GM23338 (cell line): ENCODE results near the gene AFF2. TPM values are rescaled to one million over a fixed set of nuclear protein-coding genes. Genes with fewer than 3 reads are reported as not detected.

ENCODE experiments used
- ATAC-seq: fragments of 200-7000 bp; cut with Tn5 transposase; 3 replicates; pipeline ENCODE4 v1.9.1; 2020
- DNase-seq: peaks from one replicate; pipeline ENCODE4 v3.0.0-alpha.2; 2015; ENCODE audit warnings: low spot score
- H2AFZ ChIP-seq: fragments of 200-600 bp; sonication (generic); 2 replicates; pipeline ENCODE4 v1.8.0; 2016; ENCODE audit warnings: antibody characterized with exemption, mild to moderate bottlenecking, moderate library complexity
- H3F3A ChIP-seq: fragments of 200-600 bp; sonication (generic); replicated peaks from 2 replicates; pipeline ENCODE4 v1.8.0; 2017; ENCODE audit warnings: antibody characterized with exemption, mixed run types, low read depth
- H3K27ac ChIP-seq: fragments of 200-600 bp; sonication (generic); 2 replicates; pipeline ENCODE4 v1.6.1; 2016; ENCODE audit warnings: low read depth
- H3K27me3 ChIP-seq: fragments of 200-600 bp; sonication (generic); 2 replicates; pipeline ENCODE4 v1.8.0; 2016; ENCODE audit warnings: mild to moderate bottlenecking, mixed run types, moderate library complexity; ENCODE audit not compliant: insufficient read depth
- H3K36me3 ChIP-seq: fragments of 200-600 bp; sonication (generic); 2 replicates; pipeline ENCODE4 v1.8.0; 2016; ENCODE audit warnings: mild to moderate bottlenecking; ENCODE audit not compliant: insufficient read depth
- H3K4me1 ChIP-seq: fragments of 200-600 bp; sonication (generic); 2 replicates; pipeline ENCODE4 v1.8.0; 2016; ENCODE audit warnings: mild to moderate bottlenecking, moderate library complexity; ENCODE audit not compliant: insufficient read depth
- H3K4me2 ChIP-seq: fragments of 200-600 bp; sonication (generic); 2 replicates; pipeline ENCODE4 v1.7.1; 2017; ENCODE audit warnings: mixed run types
- H3K4me3 ChIP-seq: fragments of 200-600 bp; sonication (generic); 2 replicates; pipeline ENCODE4 v1.6.1; 2016; ENCODE audit warnings: mixed run types
- H3K79me2 ChIP-seq: fragments of 200-600 bp; sonication (generic); replicated peaks from 2 replicates; pipeline ENCODE4 v1.8.0; 2017; ENCODE audit warnings: mild to moderate bottlenecking; ENCODE audit not compliant: insufficient read depth
- H3K9me2 ChIP-seq: fragments of 200-600 bp; sonication (generic); 2 replicates; pipeline ENCODE4 v1.8.0; 2017; ENCODE audit not compliant: insufficient read depth
- H4K20me1 ChIP-seq: fragments of 200-600 bp; sonication (generic); replicated peaks from 2 replicates; pipeline ENCODE4 v1.8.0; 2017; ENCODE audit warnings: mild to moderate bottlenecking; ENCODE audit not compliant: insufficient read depth
- H3K27ac Mint-ChIP-seq: 2 replicates; pipeline ENCODE4 v1.8.0; 2020; ENCODE audit warnings: inconsistent platforms, mild to moderate bottlenecking, moderate library complexity, mixed read lengths
- H3K27me3 Mint-ChIP-seq: 3 replicates; pipeline ENCODE4 v1.8.0; 2022; ENCODE audit warnings: low read depth, mild to moderate bottlenecking, moderate library complexity, mixed read lengths, inconsistent platforms; ENCODE audit not compliant: insufficient read depth, poor library complexity
- H3K36me3 Mint-ChIP-seq: 3 replicates; pipeline ENCODE4 v1.8.0; 2021; ENCODE audit warnings: low read depth, mild to moderate bottlenecking, inconsistent platforms, moderate library complexity, mixed read lengths
- H3K4me1 Mint-ChIP-seq: 3 replicates; pipeline ENCODE4 v1.8.0; 2020; ENCODE audit warnings: mild to moderate bottlenecking, inconsistent platforms, mixed read lengths
- H3K4me3 Mint-ChIP-seq: 3 replicates; pipeline ENCODE4 v1.8.0; 2021; ENCODE audit warnings: moderate library complexity, mild to moderate bottlenecking, inconsistent platforms, mixed read lengths
- H3K9me3 Mint-ChIP-seq: 3 replicates; pipeline ENCODE4 v1.8.0; 2020; ENCODE audit warnings: moderate library complexity, mild to moderate bottlenecking, inconsistent platforms, mixed read lengths
- CREB1 ChIP-seq: fragments of 250-450 bp; sonication (Bioruptor Pico); IDR thresholded peaks from 2 replicates; pipeline ENCODE4 v1.5.0; 2020; ENCODE audit warnings: low read depth, mild to moderate bottlenecking, moderate library complexity
- CTCF ChIP-seq, 2 experiments: fragments of 200-600 bp in 1 of 2; sonication (generic) in 1 of 2; conservative IDR thresholded peaks; 2 replicates each; pipeline versions ENCODE4 v1.5.1 to v1.6.1; 2016 to 2017; ENCODE audit warnings: antibody characterized with exemption in 2 of 2, low read depth in 2 of 2, mild to moderate bottlenecking in 2 of 2, moderate library complexity in 1 of 2
- ETS1 ChIP-seq: IDR thresholded peaks from 2 replicates; pipeline ENCODE4 v1.6.1; 2016; ENCODE audit warnings: antibody characterized with exemption
- EZH2 ChIP-seq: fragments of 200-600 bp; sonication (generic); IDR thresholded peaks from one replicate; pipeline ENCODE4 v1.8.0; 2017; ENCODE audit warnings: antibody characterized with exemption, mild to moderate bottlenecking, low read depth; ENCODE audit not compliant: unreplicated experiment
- JUNB ChIP-seq: IDR thresholded peaks from one replicate; pipeline ENCODE4 v1.6.1; 2016; ENCODE audit warnings: antibody characterized with exemption; ENCODE audit not compliant: unreplicated experiment
- NANOG ChIP-seq: IDR thresholded peaks from 2 replicates; pipeline ENCODE4 v1.6.1; 2016; ENCODE audit warnings: antibody characterized with exemption, borderline replicate concordance
- POLR2AphosphoS5 ChIP-seq: IDR thresholded peaks from 2 replicates; pipeline ENCODE4 v1.6.1; 2016; ENCODE audit warnings: antibody characterized with exemption, low read depth
- REST ChIP-seq: IDR thresholded peaks from one replicate; pipeline ENCODE4 v1.6.1; 2018; ENCODE audit warnings: antibody characterized with exemption; ENCODE audit not compliant: unreplicated experiment
- STAT1 ChIP-seq: IDR thresholded peaks from one replicate; pipeline ENCODE4 v1.6.1; 2016; ENCODE audit warnings: antibody characterized with exemption; ENCODE audit not compliant: unreplicated experiment
- ZNF114 ChIP-seq: fragments of 250-450 bp; sonication (Bioruptor Pico); IDR thresholded peaks from 2 replicates; pipeline ENCODE4 v1.5.0; 2020; ENCODE audit warnings: mild to moderate bottlenecking, moderate library complexity
- ZNF331 ChIP-seq: fragments of 250-450 bp; sonication (Bioruptor Pico); IDR thresholded peaks from 2 replicates; pipeline ENCODE4 v1.5.0; 2020; ENCODE audit warnings: low read depth, mild to moderate bottlenecking, moderate library complexity
- ZNF462 ChIP-seq: fragments of 250-450 bp; sonication (Bioruptor Pico); IDR thresholded peaks from 2 replicates; pipeline ENCODE4 v1.5.0; 2020; ENCODE audit warnings: mild to moderate bottlenecking, moderate library complexity
- polyA plus RNA-seq: library from polyadenylated mRNA; unstranded; fragments of >200 nt; fragmentation: Nextera tagmentation; extraction: Ambion mirVana; gene quantifications from 2 replicates; pipeline ENCODE4 v1.2.1, GENCODE V29; 2016
- total RNA-seq: library from RNA; depleted of rRNA; stranded (reverse); fragments of >200 nt; shearing (Covaris generic); gene quantifications from 2 replicates; pipeline ENCODE4 v1.2.3, GENCODE V29; 2014

The AFF2 gene
- total and polyA plus RNA-seq, 2 experiments from 2014 or later = 1.6 to 5.8 TPM

GRCh38 chrX:148813967-148814366 is 313.6 kb downstream of the AFF2 start (continued):
- no peak for TF ChIP-seq ZNF331 (CRISPR knock-in tag)

GRCh38 chrX:148815218-148815961 is 315.0 kb downstream of the AFF2 start:
- Histone ChIP-seq H3K79me2 (no peaks in the 10 kb centered on the region), H3K36me3 (no peaks in the 10 kb centered on the region), H3K27ac (no peak overlapping the region), H3K27me3 (no peaks in the 10 kb centered on the region), H2AFZ (no peak overlapping the region), H3F3A (no peaks in the 10 kb centered on the region), H3K4me2 (no peak overlapping the region), H4K20me1 (no peaks in the 10 kb centered on the region), H3K4me1 (no peaks in the 10 kb centered on the region), H3K9me2 (no peaks in the 10 kb centered on the region), H3K4me3 (no peak overlapping the region)
- TF ChIP-seq STAT1 = no peak
- TF ChIP-seq JUNB = no peak
- no peak for TF ChIP-seq CTCF (conservative IDR thresholded peaks at IDR 0.05; ENCODE audit: low read depth in 2 of 2)
- no peak for TF ChIP-seq ZNF114 (CRISPR knock-in tag)
- TF ChIP-seq ETS1 = no peak
- TF ChIP-seq ZNF462 = no peak
- no peak for TF ChIP-seq POLR2AphosphoS5
- TF ChIP-seq CREB1 = no peak
- TF ChIP-seq ZNF331 (CRISPR knock-in tag) = no peak
- no peak for TF ChIP-seq EZH2
- TF ChIP-seq NANOG = no peak
- no peak for TF ChIP-seq REST
- no peaks in the 10 kb centered on the region for H3K27me3 Mint-ChIP-seq
- no peaks in the 10 kb centered on the region for H3K36me3 Mint-ChIP-seq
- no peak overlapping the region for H3K4me3 Mint-ChIP-seq
- ATAC-seq (no peak), DNase-seq (no peak)
- H3K9me3 Mint-ChIP-seq = no peaks in the 10 kb centered on the region
- H3K4me1 Mint-ChIP-seq = peaks cover 9% of the 10 kb centered on the region
- H3K27ac Mint-ChIP-seq = no peak overlapping the region
